ENCODE data around the gene LCLAT1. TPM values are rescaled to one million over a fixed set of nuclear protein-coding genes. Genes with fewer than 3 reads are reported as not detected.
A peak's percentile ranks its signal among the peaks of the same experiment; 100 is the strongest.

LCLAT1 gene
- total RNA-seq, 4 donors from 2014 or later, result 25.3 to 55.4 (median 43.1) TPM

DNA sequence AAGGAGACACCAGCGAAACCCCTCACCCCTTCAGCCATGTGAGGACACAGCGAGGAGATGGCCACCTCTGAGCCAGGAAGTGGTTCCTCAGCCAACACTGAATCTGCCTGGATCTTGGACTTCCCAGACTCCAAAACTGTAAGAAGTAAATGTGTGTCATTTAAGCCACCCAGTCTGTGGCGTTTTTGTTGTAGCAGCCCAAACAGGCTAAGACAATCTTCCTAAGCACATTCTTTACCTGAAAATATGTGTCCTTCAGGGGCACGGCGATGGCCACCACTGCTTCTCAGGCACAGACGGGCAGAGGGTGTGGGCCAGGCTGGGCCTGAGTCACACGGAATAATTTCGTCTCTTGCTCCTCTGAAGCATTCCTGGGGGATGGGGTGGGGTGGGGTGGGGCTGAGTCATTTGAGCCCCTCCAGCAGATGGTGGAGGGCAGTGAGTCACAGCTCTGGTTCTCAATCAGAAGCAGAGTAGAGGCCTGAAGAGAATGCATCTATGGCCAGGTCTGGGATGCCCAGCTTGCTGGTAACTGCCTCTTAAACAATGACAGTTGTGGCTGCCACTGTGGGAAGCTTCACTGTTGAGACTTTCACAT, 217.8 kb downstream of the LCLAT1 start:
- Histone ChIP-seq H3K4me1 (peaks cover 0 to 4% (median 0%) of the 10 kb centered on the region in 3 donors), H3K9me3 (peaks cover 0 to 10% (median 0%) of the 10 kb centered on the region in 3 donors), H3K27me3 (no peaks in the 10 kb centered on the region), H3K36me3 (no peaks in the 10 kb centered on the region), H3K4me3 (no peak overlapping the region), H3K27ac (peak overlapping the region in 1 of 4 donors; percentile 73)
- WGBS, 2 donors (ENCODE audit: low coverage in 1 of 2), result no CpG with 5 or more reads among the region's 8 CpGs
- ATAC-seq, result no peak
- TF ChIP-seq POLR2A (IDR thresholded peaks at IDR 0.05) (no peak), POLR2AphosphoS5 (IDR thresholded peaks at IDR 0.05) (no peak)

- Histone ChIP-seq H3K27ac (peak overlapping the region in 3 of 4 donors; percentile 25 to 73 (median 42)), H3K9me3 (peaks cover 0 to 20% (median 0%) of the 10 kb centered on the region in 3 donors), H3K4me3 (no peak overlapping the region), H3K36me3 (no peaks in the 10 kb centered on the region), H3K4me1 (peaks cover 0 to 4% (median 0%) of the 10 kb centered on the region in 3 donors), H3K27me3 (no peaks in the 10 kb centered on the region)
- ATAC-seq, result no peak
- 65% methylated on average over 2 of the region's 3 CpGs; no CpG with 5 or more reads in 1 of the 2 donors for WGBS, 2 donors (ENCODE audit: low coverage in 1 of 2)
- TF ChIP-seq POLR2AphosphoS5 (IDR thresholded peaks at IDR 0.05) (no peak), EP300 (IDR thresholded peaks at IDR 0.05) (no peak), POLR2A (IDR thresholded peaks at IDR 0.05) (no peak)
- TF ChIP-seq, protein P1, sequence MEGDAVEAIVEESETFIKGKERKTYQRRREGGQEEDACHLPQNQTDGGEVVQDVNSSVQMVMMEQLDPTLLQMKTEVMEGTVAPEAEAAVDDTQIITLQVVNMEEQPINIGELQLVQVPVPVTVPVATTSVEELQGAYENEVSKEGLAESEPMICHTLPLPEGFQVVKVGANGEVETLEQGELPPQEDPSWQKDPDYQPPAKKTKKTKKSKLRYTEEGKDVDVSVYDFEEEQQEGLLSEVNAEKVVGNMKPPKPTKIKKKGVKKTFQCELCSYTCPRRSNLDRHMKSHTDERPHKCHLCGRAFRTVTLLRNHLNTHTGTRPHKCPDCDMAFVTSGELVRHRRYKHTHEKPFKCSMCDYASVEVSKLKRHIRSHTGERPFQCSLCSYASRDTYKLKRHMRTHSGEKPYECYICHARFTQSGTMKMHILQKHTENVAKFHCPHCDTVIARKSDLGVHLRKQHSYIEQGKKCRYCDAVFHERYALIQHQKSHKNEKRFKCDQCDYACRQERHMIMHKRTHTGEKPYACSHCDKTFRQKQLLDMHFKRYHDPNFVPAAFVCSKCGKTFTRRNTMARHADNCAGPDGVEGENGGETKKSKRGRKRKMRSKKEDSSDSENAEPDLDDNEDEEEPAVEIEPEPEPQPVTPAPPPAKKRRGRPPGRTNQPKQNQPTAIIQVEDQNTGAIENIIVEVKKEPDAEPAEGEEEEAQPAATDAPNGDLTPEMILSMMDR (IDR thresholded peaks at IDR 0.05), result no peak
These were observed 218.8 kb downstream of the LCLAT1 start for GRCh38 chr2:30665761-30666265.

DNA sequence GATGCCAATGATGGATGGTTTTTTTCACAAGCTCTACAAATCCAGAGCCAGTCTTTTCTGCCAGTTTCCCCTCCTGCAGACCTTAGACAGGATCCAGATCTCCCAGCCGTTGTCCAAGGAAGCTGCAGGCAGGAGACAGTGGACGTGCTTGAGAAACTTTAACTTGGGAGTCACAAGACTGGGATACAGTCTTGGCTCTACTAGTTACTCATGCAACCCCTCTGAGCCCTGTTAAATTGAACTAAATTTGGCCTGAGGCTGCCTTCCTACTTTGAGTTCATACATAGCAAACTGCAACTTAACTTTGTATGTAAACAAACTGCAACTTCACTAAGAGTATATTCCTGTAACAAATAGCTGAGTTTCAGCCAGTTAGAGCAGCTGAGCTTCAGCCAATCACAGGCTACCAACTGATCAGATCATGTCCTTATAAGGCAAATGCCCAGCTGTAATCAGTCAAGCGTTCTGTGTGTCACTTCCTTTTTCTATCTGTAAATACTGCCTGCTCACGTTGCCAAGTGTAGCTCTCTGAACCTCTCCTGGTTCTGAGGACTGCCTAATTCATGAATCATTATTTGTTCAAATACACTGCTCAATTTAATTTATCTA, 219.3 kb downstream of the LCLAT1 start:
- H3K27me3 ChIP-seq, result no peaks in the 10 kb centered on the region
- WGBS, 2 donors (ENCODE audit: low coverage in 1 of 2), result 21 to 33% methylated on average over 2 to 3 of the region's 4 CpGs
- peaks cover 0 to 4% (median 0%) of the 10 kb centered on the region in 3 donors for H3K4me1 ChIP-seq
- TF ChIP-seq, protein P1 (IDR thresholded peaks at IDR 0.05), result no peak
- TF ChIP-seq POLR2A (IDR thresholded peaks at IDR 0.05) (no peak), EP300 (IDR thresholded peaks at IDR 0.05) (no peak), POLR2AphosphoS5 (IDR thresholded peaks at IDR 0.05) (peak; percentile 16)
- no peak overlapping the region for H3K4me3 ChIP-seq
- H3K9me3 ChIP-seq, result peaks cover 0 to 22% (median 0%) of the 10 kb centered on the region in 3 donors
- peak; percentile 85 for ATAC-seq
- peak overlapping the region; percentile 8 to 73 (median 34) for H3K27ac ChIP-seq
- H3K36me3 ChIP-seq, result no peaks in the 10 kb centered on the region

DNA sequence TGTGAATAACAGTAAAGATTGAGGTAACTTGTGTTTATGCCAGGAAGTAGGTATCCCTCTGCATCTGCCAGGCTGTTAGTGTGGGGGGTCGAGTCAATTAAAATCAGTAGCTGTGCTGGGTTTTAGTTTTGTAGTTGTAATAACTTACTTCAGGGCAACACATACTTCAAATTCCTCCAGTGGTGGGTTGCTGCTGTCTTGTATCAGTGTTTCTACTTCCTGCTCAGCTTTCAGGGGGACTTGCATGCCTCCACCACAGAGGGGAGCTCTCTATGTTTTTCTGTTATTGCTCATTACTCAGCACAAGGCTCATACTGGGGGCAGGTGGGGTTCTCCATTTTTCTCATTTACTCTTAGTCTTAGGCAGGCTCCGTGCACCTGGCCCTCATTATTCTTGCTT, 223.4 kb downstream of the LCLAT1 start:
- Histone ChIP-seq H3K27me3 (no peaks in the 10 kb centered on the region), H3K4me1 (peaks cover 0 to 4% (median 0%) of the 10 kb centered on the region in 3 donors), H3K36me3 (no peaks in the 10 kb centered on the region), H3K27ac (no peak overlapping the region), H3K4me3 (no peak overlapping the region), H3K9me3 (peaks cover 0 to 22% (median 0%) of the 10 kb centered on the region in 3 donors)
- no peak for TF ChIP-seq POLR2A (IDR thresholded peaks at IDR 0.05)
- TF ChIP-seq, protein P1 (IDR thresholded peaks at IDR 0.05), result no peak
- no peak for TF ChIP-seq POLR2AphosphoS5 (IDR thresholded peaks at IDR 0.05)
- no peak for TF ChIP-seq EP300 (IDR thresholded peaks at IDR 0.05)
- WGBS, 2 donors (ENCODE audit: low coverage in 1 of 2), result 75 to 85% methylated on average over 1 to 2 of the region's 2 CpGs
- ATAC-seq, result no peak

- no peak overlapping the region for H3K27ac ChIP-seq
- WGBS, 2 donors (ENCODE audit: low coverage in 1 of 2), result 73 to 92% methylated on average over 4 of the region's 4 CpGs
- peaks cover 0 to 22% (median 0%) of the 10 kb centered on the region in 3 donors for H3K9me3 ChIP-seq
- H3K27me3 ChIP-seq, result no peaks in the 10 kb centered on the region
- no peak overlapping the region for H3K4me3 ChIP-seq
- no peaks in the 10 kb centered on the region for H3K4me1 ChIP-seq
- TF ChIP-seq POLR2A (IDR thresholded peaks at IDR 0.05), result no peak
- TF ChIP-seq, protein P1 (IDR thresholded peaks at IDR 0.05), result no peak
- no peak for TF ChIP-seq POLR2AphosphoS5 (IDR thresholded peaks at IDR 0.05)
- TF ChIP-seq EP300 (IDR thresholded peaks at IDR 0.05), result no peak
- ATAC-seq, result no peak
- H3K36me3 ChIP-seq, result no peaks in the 10 kb centered on the region
These were observed 226.1 kb downstream of the LCLAT1 start for GRCh38 chr2:30673127-30673526.
